ENCODE results near the gene OSMR.

- TF ChIP-seq MAX (IDR thresholded peaks at IDR 0.05; ENCODE audit: low read depth) (no peak), CTCF (IDR thresholded peaks at IDR 0.05) (no peak), TEAD4 (IDR thresholded peaks at IDR 0.05; ENCODE audit: borderline replicate concordance, insufficient read depth) (no peak), POLR2AphosphoS5 (IDR thresholded peaks at IDR 0.05; ENCODE audit: low read depth, low read length) (no peak), JUND (IDR thresholded peaks at IDR 0.05) (no peak), FOXM1 (IDR thresholded peaks at IDR 0.05; ENCODE audit: low read depth) (no peak), EZH2phosphoT487 (IDR thresholded peaks at IDR 0.05; ENCODE audit: borderline replicate concordance, low read depth) (no peak)
Observed at GRCh38 chr5:38878391-38879077, 32.7 kb downstream of the OSMR start.

Measured in SK-N-SH (cell line).